ENCODE data around the gene IFT122.

DNA sequence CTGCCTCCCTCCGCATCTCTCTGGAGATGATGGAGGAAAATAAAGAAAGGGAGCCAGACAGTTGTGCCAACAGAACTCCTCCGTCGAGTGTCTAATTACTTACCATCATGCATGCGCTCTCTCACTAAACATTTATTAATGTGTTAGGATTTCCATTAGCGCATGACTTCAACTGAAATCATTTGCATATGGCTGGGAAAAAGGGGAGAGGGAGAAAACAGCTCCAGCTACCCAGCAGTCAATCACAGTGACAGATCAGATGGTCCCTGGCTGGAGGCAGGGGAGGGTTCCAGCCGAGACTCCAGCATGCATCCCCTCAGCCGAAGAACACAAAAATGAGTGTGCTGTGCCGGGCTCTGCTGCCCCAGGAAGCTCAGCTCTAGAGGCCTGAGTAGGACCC lies 81.6 kb downstream of the IFT122 start:
- TF ChIP-seq EP300 (IDR thresholded peaks at IDR 0.05): no peak
- TF ChIP-seq, protein P1, sequence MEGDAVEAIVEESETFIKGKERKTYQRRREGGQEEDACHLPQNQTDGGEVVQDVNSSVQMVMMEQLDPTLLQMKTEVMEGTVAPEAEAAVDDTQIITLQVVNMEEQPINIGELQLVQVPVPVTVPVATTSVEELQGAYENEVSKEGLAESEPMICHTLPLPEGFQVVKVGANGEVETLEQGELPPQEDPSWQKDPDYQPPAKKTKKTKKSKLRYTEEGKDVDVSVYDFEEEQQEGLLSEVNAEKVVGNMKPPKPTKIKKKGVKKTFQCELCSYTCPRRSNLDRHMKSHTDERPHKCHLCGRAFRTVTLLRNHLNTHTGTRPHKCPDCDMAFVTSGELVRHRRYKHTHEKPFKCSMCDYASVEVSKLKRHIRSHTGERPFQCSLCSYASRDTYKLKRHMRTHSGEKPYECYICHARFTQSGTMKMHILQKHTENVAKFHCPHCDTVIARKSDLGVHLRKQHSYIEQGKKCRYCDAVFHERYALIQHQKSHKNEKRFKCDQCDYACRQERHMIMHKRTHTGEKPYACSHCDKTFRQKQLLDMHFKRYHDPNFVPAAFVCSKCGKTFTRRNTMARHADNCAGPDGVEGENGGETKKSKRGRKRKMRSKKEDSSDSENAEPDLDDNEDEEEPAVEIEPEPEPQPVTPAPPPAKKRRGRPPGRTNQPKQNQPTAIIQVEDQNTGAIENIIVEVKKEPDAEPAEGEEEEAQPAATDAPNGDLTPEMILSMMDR (IDR thresholded peaks at IDR 0.05): no peak
